ENCODE measurements around the gene LCK.

DNA sequence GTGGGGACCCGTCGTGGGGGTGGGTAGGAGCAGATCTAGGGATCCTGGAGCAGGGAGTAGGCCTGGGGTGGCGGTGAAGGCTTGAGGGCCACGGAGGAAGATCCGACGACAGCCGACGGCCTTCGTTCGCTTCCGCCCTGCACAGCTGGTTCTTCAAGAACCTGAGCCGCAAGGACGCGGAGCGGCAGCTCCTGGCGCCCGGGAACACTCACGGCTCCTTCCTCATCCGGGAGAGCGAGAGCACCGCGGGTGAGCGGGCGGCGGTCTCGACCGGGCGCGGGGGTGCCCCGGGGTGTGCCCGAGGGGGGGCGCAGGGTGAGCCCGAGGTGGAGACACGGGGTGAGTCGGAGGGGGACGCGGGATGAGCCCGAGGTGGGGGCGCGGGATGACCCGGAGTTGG, 24.4 kb downstream of the LCK start:
- TF ChIP-seq, protein P1, sequence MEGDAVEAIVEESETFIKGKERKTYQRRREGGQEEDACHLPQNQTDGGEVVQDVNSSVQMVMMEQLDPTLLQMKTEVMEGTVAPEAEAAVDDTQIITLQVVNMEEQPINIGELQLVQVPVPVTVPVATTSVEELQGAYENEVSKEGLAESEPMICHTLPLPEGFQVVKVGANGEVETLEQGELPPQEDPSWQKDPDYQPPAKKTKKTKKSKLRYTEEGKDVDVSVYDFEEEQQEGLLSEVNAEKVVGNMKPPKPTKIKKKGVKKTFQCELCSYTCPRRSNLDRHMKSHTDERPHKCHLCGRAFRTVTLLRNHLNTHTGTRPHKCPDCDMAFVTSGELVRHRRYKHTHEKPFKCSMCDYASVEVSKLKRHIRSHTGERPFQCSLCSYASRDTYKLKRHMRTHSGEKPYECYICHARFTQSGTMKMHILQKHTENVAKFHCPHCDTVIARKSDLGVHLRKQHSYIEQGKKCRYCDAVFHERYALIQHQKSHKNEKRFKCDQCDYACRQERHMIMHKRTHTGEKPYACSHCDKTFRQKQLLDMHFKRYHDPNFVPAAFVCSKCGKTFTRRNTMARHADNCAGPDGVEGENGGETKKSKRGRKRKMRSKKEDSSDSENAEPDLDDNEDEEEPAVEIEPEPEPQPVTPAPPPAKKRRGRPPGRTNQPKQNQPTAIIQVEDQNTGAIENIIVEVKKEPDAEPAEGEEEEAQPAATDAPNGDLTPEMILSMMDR (IDR thresholded peaks at IDR 0.05; ENCODE audit: control extremely low read depth in 1 of 3, insufficient read depth in 1 of 3, low read depth in 1 of 3, low read length in 3 of 3): no peak
- TF ChIP-seq POLR2AphosphoS5 (IDR thresholded peaks at IDR 0.05; ENCODE audit: low read depth, low read length): no peak
- TF ChIP-seq CBX8 (IDR thresholded peaks at IDR 0.05; ENCODE audit: borderline replicate concordance, low read depth, low read length): no peak
- TF ChIP-seq KDM1A (IDR thresholded peaks at IDR 0.05; ENCODE audit: borderline replicate concordance, low read length): no peak
- no peak for TF ChIP-seq SP1 (IDR thresholded peaks at IDR 0.05; ENCODE audit: low read depth, low read length)
- TF ChIP-seq EZH2 (IDR thresholded peaks at IDR 0.05; ENCODE audit: low read depth, low read length, severe bottlenecking): no peak
